GM12873 (cell line): ENCODE results near the gene NFU1.

Experiments
- TF ChIP-seq, protein P1 (sequence below): IDR thresholded peaks from 2 replicates; pipeline ENCODE4 v1.5.1; 2012; ENCODE audit warnings: low read depth, mild to moderate bottlenecking, moderate library complexity, low read length, control low read depth; ENCODE audit not compliant: insufficient read depth; ENCODE audit errors: missing control alignments

The NFU1 gene

DNA sequence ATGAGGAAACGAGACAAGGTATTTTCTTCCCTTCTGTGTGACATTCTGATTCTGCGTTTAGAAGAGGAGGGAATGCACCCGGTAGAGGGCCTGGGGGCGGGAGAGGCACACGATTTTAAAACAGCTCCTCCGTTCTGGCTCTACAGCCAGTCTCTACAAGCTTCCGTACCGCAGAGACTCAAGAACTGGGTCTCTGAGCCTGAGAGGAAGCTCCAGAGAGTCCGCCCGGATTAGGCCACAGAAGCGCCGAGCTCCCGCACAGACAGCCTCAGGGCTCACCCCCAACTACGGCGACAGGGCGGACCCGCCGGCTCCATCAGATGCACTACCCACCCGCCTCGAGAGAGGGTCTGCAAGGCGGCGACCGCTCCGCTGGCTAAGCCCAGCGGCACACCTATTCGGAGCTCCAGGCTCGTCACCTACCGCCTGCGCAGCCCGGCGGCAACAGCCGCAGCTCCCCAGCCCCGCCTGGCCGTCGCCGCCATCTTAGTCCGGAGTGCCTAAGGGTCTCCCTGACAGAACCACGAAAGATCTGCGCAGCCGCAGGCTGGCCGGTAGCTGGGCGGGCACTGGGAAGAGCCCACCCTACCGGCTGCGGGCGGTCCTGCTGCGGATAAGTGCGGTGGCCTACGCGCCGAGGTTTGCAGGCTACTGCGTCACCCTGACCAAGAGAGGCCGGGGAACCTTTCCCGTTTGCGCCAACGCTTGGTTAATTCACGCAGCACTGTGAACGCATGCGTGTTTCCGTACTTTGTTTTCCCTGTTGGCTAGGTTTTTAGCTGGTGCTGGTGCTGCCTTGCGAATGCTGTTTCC lies at the start of gene NFU1:
Gene NFU1, minus strand, starts transcription at position 498 of the 813 bp plus-strand sequence. Its CDS starts 13 bp downstream, at position 485.
- TF ChIP-seq, protein P1, sequence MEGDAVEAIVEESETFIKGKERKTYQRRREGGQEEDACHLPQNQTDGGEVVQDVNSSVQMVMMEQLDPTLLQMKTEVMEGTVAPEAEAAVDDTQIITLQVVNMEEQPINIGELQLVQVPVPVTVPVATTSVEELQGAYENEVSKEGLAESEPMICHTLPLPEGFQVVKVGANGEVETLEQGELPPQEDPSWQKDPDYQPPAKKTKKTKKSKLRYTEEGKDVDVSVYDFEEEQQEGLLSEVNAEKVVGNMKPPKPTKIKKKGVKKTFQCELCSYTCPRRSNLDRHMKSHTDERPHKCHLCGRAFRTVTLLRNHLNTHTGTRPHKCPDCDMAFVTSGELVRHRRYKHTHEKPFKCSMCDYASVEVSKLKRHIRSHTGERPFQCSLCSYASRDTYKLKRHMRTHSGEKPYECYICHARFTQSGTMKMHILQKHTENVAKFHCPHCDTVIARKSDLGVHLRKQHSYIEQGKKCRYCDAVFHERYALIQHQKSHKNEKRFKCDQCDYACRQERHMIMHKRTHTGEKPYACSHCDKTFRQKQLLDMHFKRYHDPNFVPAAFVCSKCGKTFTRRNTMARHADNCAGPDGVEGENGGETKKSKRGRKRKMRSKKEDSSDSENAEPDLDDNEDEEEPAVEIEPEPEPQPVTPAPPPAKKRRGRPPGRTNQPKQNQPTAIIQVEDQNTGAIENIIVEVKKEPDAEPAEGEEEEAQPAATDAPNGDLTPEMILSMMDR, result peak; percentile 73

DNA sequence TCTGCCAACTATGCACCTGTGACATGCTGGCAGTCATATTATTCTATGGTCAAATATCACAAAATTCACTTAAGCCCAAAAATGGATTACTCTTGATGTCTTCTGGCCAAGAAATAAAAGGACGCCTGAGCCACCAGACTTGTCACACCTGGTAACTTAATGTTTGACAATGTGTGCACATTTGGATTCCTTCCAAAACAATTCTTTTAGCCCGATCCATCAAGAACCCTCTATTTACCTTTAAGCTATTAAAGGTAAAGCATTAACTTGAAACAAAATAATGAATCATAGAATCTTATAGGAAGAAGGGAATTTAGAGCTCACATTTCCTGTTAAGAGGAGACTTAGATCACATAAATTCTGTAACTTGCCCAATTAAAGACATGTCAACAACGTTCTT lies 46.5 kb upstream of the NFU1 start:
- TF ChIP-seq, protein P1, result no peak

DNA sequence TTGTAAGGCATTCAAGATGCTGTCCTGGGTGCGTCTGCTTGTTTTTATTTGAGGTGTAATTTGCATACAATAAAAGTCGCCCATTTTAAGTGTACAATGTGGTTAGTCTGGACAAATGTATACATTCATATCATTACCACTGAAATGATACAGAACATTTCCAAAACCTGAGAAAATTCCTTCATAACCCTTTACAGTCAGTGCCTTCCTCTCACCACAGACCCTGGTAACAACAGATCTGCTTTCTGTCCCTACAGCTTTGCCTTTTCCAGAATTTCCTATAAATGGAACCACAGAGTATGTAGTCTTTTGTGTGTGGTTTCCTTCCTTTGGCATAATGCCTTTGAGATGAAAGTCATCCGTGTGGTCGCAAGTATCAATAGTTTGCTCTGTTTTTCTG lies 45.8 kb upstream of the NFU1 start:
- TF ChIP-seq, protein P1, result no peak

DNA sequence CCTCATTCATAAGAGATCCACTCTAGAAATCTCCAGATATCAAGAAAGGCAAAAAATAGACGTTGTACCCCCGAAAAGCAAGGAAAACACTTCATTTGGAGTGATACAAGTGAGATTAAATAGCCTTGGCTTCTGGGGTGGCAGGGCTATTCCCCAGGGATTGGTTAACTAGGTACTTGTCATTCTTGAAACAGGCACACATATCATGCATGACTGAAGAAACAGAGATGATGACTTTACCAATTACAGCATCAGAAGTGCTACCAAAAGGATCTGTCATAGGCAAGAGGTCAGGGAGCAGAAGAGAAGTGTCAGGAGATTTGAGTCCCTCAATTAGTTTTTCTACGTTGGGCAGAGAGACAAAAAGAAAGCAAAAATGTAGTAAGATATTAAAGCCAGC lies 45.2 kb upstream of the NFU1 start:
- TF ChIP-seq, protein P1, result no peak

DNA sequence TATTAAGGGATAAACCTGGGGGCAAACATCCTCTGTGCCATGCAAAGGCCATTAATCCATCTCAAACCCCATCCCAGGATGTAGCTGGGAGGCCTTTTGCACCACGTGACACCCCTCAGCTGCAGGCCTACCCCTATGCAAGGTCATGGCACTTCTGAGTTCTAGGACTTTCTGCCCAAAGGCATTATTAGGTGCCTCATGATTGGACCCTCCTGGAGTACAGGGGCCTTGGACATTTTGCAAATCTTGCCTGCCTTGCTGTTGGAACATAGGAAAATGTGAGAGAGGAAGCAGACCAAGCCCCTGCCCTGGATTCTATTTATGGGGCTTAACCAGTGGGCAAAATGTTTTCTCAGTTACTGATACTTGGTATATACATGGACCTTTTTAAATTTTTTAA lies 44.2 kb upstream of the NFU1 start:
- TF ChIP-seq, protein P1, result no peak

DNA sequence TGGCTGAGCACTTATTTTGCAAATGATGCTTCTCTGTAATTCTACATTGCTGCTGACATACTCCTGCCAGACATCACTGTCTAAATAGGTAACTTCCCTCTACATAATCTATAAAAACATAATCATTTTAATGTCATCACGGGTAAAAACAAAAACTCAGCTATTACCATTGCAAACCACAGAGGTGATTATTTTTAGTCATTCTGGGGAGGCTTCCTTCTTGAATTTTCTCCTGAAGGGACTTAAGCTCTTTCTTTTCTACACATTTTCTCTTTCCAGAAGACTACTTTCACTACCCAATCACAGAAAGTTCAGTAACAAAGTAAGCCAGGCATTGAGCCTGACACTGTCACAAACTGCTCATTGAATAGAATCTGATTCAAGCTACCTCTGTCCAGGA lies 40.4 kb upstream of the NFU1 start:
- TF ChIP-seq, protein P1, result no peak

DNA sequence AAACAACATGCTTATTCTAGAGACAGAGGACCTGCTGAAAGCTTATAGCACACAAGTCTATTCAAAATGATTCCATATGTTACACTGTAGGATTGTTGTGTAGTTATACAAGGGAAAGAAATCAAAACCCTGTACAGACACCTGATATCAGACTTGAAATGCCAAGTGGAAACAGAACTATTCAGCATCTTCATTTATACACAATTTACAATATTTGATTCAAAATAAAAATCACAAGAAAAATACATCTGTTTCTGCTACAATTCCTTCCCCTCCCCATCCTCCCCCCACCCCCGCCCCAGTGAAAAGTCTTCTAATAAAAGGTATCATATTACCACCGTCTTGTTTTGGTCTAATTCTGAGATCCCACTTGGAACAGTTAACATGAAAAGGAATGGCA lies 37.5 kb upstream of the NFU1 start:
- TF ChIP-seq, protein P1, result no peak
